ENCODE measurements around the gene NDUFB11. TPM values are rescaled to one million over a fixed set of nuclear protein-coding genes. Genes with fewer than 3 reads are reported as not detected.

The NDUFB11 gene
- total and polyA plus RNA-seq, 5 experiments from 2014 or later: 50.6 to 185 (median 171) TPM

GRCh38 chrX:47182106-47182700, 37.7 kb upstream of the NDUFB11 start:
- DNase-seq (no peak), ATAC-seq (no peak)
- Mint-ChIP-seq H3K4me3 (no peak overlapping the region), H3K27me3 (no peaks in the 10 kb centered on the region), H3K36me3 (peaks cover 0 to 51% (median 0%) of the 10 kb centered on the region in 3 donors), H3K9me3 (no peaks in the 10 kb centered on the region), H3K4me1 (peaks cover 0 to 4% (median 0%) of the 10 kb centered on the region in 4 donors), H3K27ac (peak overlapping the region in 1 of 10 donors; percentile 47)
- POLR2A ChIA-PET: no interaction called here

GRCh38 chrX:47181301-47181700, 36.8 kb upstream of the NDUFB11 start:
- POLR2A ChIA-PET: no interaction called here
- H3K4me1 Mint-ChIP-seq: peaks cover 0 to 7% (median 3%) of the 10 kb centered on the region in 4 donors

GRCh38 chrX:47180346-47180745, 35.8 kb upstream of the NDUFB11 start:
- no peaks in the 10 kb centered on the region for H3K27me3 Mint-ChIP-seq
- ATAC-seq (no peak), DNase-seq (no peak)
- peak overlapping the region in 2 of 10 donors; percentile 64 to 69 for H3K27ac Mint-ChIP-seq
- POLR2A ChIA-PET: no interaction called here
- no peak overlapping the region for H3K4me3 Mint-ChIP-seq
- H3K4me1 Mint-ChIP-seq: peaks cover 0 to 8% (median 3%) of the 10 kb centered on the region in 4 donors
- peaks cover 0 to 55% (median 0%) of the 10 kb centered on the region in 3 donors for H3K36me3 Mint-ChIP-seq
- no peaks in the 10 kb centered on the region for H3K9me3 Mint-ChIP-seq

More at GRCh38 chrX:47181301-47181700, 36.8 kb upstream of the NDUFB11 start:
- Mint-ChIP-seq H3K36me3 (peaks cover 0 to 51% (median 0%) of the 10 kb centered on the region in 3 donors), H3K27me3 (no peaks in the 10 kb centered on the region), H3K27ac (peak overlapping the region in 1 of 10 donors; percentile 24), H3K9me3 (no peaks in the 10 kb centered on the region), H3K4me3 (peak overlapping the region in 1 of 10 donors; percentile 29)
- ATAC-seq: no peak
- DNase-seq: no peak

- Mint-ChIP-seq H3K36me3 (peaks cover 0 to 56% (median 0%) of the 10 kb centered on the region in 3 donors), H3K9me3 (no peaks in the 10 kb centered on the region)
Observed at GRCh38 chrX:47179928-47180255, 35.4 kb upstream of the NDUFB11 start.

GRCh38 chrX:47179221-47179927, 34.9 kb upstream of the NDUFB11 start:
- no peak for DNase-seq
- H3K36me3 Mint-ChIP-seq: peaks cover 0 to 53% (median 0%) of the 10 kb centered on the region in 3 donors
- H3K27me3 Mint-ChIP-seq: no peaks in the 10 kb centered on the region
- H3K9me3 Mint-ChIP-seq: no peaks in the 10 kb centered on the region
- ATAC-seq: no peak
- H3K4me3 Mint-ChIP-seq: no peak overlapping the region
- POLR2A ChIA-PET: no interaction called here
- H3K27ac Mint-ChIP-seq: peak overlapping the region in 1 of 10 donors; percentile 15
- H3K4me1 Mint-ChIP-seq: peaks cover 0 to 8% (median 3%) of the 10 kb centered on the region in 4 donors

More at GRCh38 chrX:47179928-47180255, 35.4 kb upstream of the NDUFB11 start:
- no peaks in the 10 kb centered on the region for H3K27me3 Mint-ChIP-seq
- no peak for DNase-seq
- H3K4me1 Mint-ChIP-seq: peaks cover 0 to 8% (median 3%) of the 10 kb centered on the region in 4 donors
- no peak overlapping the region for H3K27ac Mint-ChIP-seq
- POLR2A ChIA-PET: no interaction called here
- no peak overlapping the region for H3K4me3 Mint-ChIP-seq
- ATAC-seq: no peak

GRCh38 chrX:47178337-47178736, 33.8 kb upstream of the NDUFB11 start:
- Mint-ChIP-seq H3K27ac (peak overlapping the region in 3 of 10 donors; percentile 24 to 53 (median 46)), H3K27me3 (no peaks in the 10 kb centered on the region), H3K36me3 (peaks cover 0 to 57% (median 0%) of the 10 kb centered on the region in 3 donors), H3K9me3 (no peaks in the 10 kb centered on the region), H3K4me1 (peaks cover 0 to 8% (median 3%) of the 10 kb centered on the region in 4 donors), H3K4me3 (no peak overlapping the region)
- POLR2A ChIA-PET: no interaction called here
- ATAC-seq (no peak), DNase-seq (no peak)

GRCh38 chrX:47177079-47177478, 32.6 kb upstream of the NDUFB11 start:
- POLR2A ChIA-PET: no interaction called here
- peaks cover 0 to 8% (median 3%) of the 10 kb centered on the region in 4 donors for H3K4me1 Mint-ChIP-seq
- H3K9me3 Mint-ChIP-seq: no peaks in the 10 kb centered on the region
- ATAC-seq: no peak
- no peak for DNase-seq
- peaks cover 0 to 60% (median 0%) of the 10 kb centered on the region in 3 donors for H3K36me3 Mint-ChIP-seq
- H3K27ac Mint-ChIP-seq: no peak overlapping the region
- no peak overlapping the region for H3K4me3 Mint-ChIP-seq
- no peaks in the 10 kb centered on the region for H3K27me3 Mint-ChIP-seq

GRCh38 chrX:47176101-47176740, 31.7 kb upstream of the NDUFB11 start:
- no peak for ATAC-seq
- Mint-ChIP-seq H3K4me3 (no peak overlapping the region), H3K9me3 (no peaks in the 10 kb centered on the region), H3K27me3 (no peaks in the 10 kb centered on the region), H3K4me1 (peaks cover 0 to 6% (median 3%) of the 10 kb centered on the region in 4 donors), H3K27ac (peak overlapping the region in 1 of 10 donors; percentile 56), H3K36me3 (peaks cover 0 to 60% (median 0%) of the 10 kb centered on the region in 3 donors)
- POLR2A ChIA-PET: no interaction called here
- DNase-seq: no peak

GRCh38 chrX:47175588-47175980, 31.1 kb upstream of the NDUFB11 start:
- Mint-ChIP-seq H3K9me3 (no peaks in the 10 kb centered on the region), H3K4me3 (no peak overlapping the region), H3K27ac (peak overlapping the region in 2 of 10 donors; percentile 43 to 53), H3K36me3 (peaks cover 0 to 61% (median 0%) of the 10 kb centered on the region in 3 donors), H3K27me3 (no peaks in the 10 kb centered on the region), H3K4me1 (peaks cover 0 to 6% (median 3%) of the 10 kb centered on the region in 4 donors)
- POLR2A ChIA-PET: no interaction called here
- no peak for DNase-seq
- no peak for ATAC-seq

- peaks cover 0 to 6% (median 3%) of the 10 kb centered on the region in 4 donors for H3K4me1 Mint-ChIP-seq
- DNase-seq: no peak
- POLR2A ChIA-PET: interaction anchor here (0.5 kb wide), 1 partner anchor 331 kb away, joined by 3 read pairs; no protein-coding TSS in a partner anchor
- no peak overlapping the region for H3K4me3 Mint-ChIP-seq
- H3K27ac Mint-ChIP-seq: peak overlapping the region in 1 of 10 donors; percentile 43
- H3K9me3 Mint-ChIP-seq: no peaks in the 10 kb centered on the region
- peaks cover 0 to 61% (median 0%) of the 10 kb centered on the region in 3 donors for H3K36me3 Mint-ChIP-seq
- H3K27me3 Mint-ChIP-seq: no peaks in the 10 kb centered on the region
- ATAC-seq: no peak
Observed at GRCh38 chrX:47174846-47175587, 30.5 kb upstream of the NDUFB11 start.

GRCh38 chrX:47174376-47174775, 29.9 kb upstream of the NDUFB11 start:
- ATAC-seq (no peak), DNase-seq (no peak)
- no peak overlapping the region for H3K4me3 Mint-ChIP-seq
- H3K27ac Mint-ChIP-seq: peak overlapping the region in 3 of 10 donors; percentile 18 to 47 (median 31)
- H3K4me1 Mint-ChIP-seq: peaks cover 0 to 6% (median 3%) of the 10 kb centered on the region in 4 donors
- H3K9me3 Mint-ChIP-seq: no peaks in the 10 kb centered on the region
- POLR2A ChIA-PET: no interaction called here
- H3K27me3 Mint-ChIP-seq: no peaks in the 10 kb centered on the region
- H3K36me3 Mint-ChIP-seq: peaks cover 0 to 65% (median 0%) of the 10 kb centered on the region in 3 donors

- no peak for ATAC-seq
- H3K4me1 Mint-ChIP-seq: peaks cover 0 to 14% (median 7%) of the 10 kb centered on the region in 4 donors
- no peak overlapping the region for H3K4me3 Mint-ChIP-seq
- POLR2A ChIA-PET: no interaction called here
- peaks cover 0 to 63% (median 0%) of the 10 kb centered on the region in 3 donors for H3K36me3 Mint-ChIP-seq
- DNase-seq: no peak
- no peaks in the 10 kb centered on the region for H3K9me3 Mint-ChIP-seq
- H3K27ac Mint-ChIP-seq: peak overlapping the region in 2 of 10 donors; percentile 31 to 62
- no peaks in the 10 kb centered on the region for H3K27me3 Mint-ChIP-seq
Observed at GRCh38 chrX:47172971-47173792, 28.7 kb upstream of the NDUFB11 start.

Data from naive thymus-derived CD8-positive, alpha-beta T cell (primary cell).